Activated T-helper 1 cell treated with anti-CD3 and anti-CD28 coated beads, Interleukin-12 subunit alpha, Interleukin-12 subunit beta, Interleukin-2, Interleukin-4 antibody, amounts not matched to agents 30 ng/mL and 10 ng/mL and 1 ng/mL, durations not matched to agents 14 hours and 24 hours and 36 hours (primary cell): ENCODE measurements around the gene OCA2. TPM values are rescaled to one million over a fixed set of nuclear protein-coding genes. Genes with fewer than 3 reads are reported as not detected.

Source experiments
- DNase-seq: peaks from one replicate; pipeline ENCODE4 v3.0.0; 2021; ENCODE audit warnings: low spot score
- H3K27ac Mint-ChIP-seq: one replicate; pipeline ENCODE4 v1.8.0; 2021; ENCODE audit warnings: mild to moderate bottlenecking, mixed read lengths
- H3K27me3 Mint-ChIP-seq: one replicate; pipeline ENCODE4 v1.8.0; 2022; ENCODE audit warnings: mild to moderate bottlenecking, moderate library complexity, mixed read lengths; ENCODE audit not compliant: insufficient read depth
- H3K36me3 Mint-ChIP-seq: one replicate; pipeline ENCODE4 v1.8.0; 2021; ENCODE audit warnings: low read depth, mixed read lengths
- H3K4me1 Mint-ChIP-seq: one replicate; pipeline ENCODE4 v1.8.0; 2021; ENCODE audit warnings: low read depth, mixed read lengths
- H3K4me3 Mint-ChIP-seq: one replicate; pipeline ENCODE4 v1.8.0; 2021; ENCODE audit warnings: mild to moderate bottlenecking, moderate library complexity, mixed read lengths
- H3K9me3 Mint-ChIP-seq: one replicate; pipeline ENCODE4 v1.8.0; 2021; ENCODE audit warnings: mixed read lengths
- intact Hi-C: fragments of 100-400 bp; cut with micrococcal nuclease; formaldehyde crosslinking; loops from one replicate; pipeline ENCODE4 v1.15.1; 2024
- total RNA-seq: library from RNA; stranded (reverse); gene quantifications from 2 replicates; pipeline ENCODE4 v1.2.3, GENCODE V29; 2022

Gene OCA2
- total RNA-seq, 1 donor from 2014 or later: not detected

DNA sequence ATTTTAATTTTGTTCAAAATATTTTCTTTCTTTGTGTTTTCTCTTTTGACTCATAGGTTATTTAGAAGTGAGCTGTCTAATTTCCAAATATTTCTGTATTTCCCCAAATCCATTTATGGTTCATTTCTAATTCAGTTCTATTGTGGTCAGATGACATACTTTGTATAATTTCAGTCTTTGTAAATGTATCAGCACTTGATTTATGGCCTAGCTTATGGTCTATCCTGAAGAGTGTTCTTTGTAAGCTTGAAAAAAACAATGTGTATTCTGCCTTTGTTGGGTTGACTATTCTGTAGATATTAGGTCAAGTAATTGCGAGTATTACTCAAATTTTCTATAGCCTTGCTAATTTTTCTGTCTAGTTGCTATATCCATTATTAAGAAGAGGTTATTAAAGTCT, 311.2 kb downstream of the OCA2 start:
- Mint-ChIP-seq H3K4me1 (no peaks in the 10 kb centered on the region), H3K36me3 (no peaks in the 10 kb centered on the region), H3K27ac (no peak overlapping the region), H3K4me3 (no peak overlapping the region), H3K27me3 (no peaks in the 10 kb centered on the region), H3K9me3 (peaks cover 8% of the 10 kb centered on the region)
- intact Hi-C loops: no loop called here
- DNase-seq: no peak

- H3K27ac Mint-ChIP-seq: no peak overlapping the region
- no peaks in the 10 kb centered on the region for H3K27me3 Mint-ChIP-seq
- H3K4me1 Mint-ChIP-seq: no peaks in the 10 kb centered on the region
- intact Hi-C loops: no loop called here
- H3K4me3 Mint-ChIP-seq: no peak overlapping the region
- DNase-seq: no peak
- H3K36me3 Mint-ChIP-seq: no peaks in the 10 kb centered on the region
- H3K9me3 Mint-ChIP-seq: no peaks in the 10 kb centered on the region
These were observed 315.0 kb downstream of the OCA2 start for GRCh38 chr15:27784107-27784506.

- no peaks in the 10 kb centered on the region for H3K27me3 Mint-ChIP-seq
- no peak overlapping the region for H3K4me3 Mint-ChIP-seq
- no peaks in the 10 kb centered on the region for H3K9me3 Mint-ChIP-seq
- intact Hi-C loops: no loop called here
- H3K27ac Mint-ChIP-seq: no peak overlapping the region
- no peaks in the 10 kb centered on the region for H3K4me1 Mint-ChIP-seq
- no peak for DNase-seq
- H3K36me3 Mint-ChIP-seq: no peaks in the 10 kb centered on the region
These were observed 315.4 kb downstream of the OCA2 start for GRCh38 chr15:27783678-27784077.

DNA sequence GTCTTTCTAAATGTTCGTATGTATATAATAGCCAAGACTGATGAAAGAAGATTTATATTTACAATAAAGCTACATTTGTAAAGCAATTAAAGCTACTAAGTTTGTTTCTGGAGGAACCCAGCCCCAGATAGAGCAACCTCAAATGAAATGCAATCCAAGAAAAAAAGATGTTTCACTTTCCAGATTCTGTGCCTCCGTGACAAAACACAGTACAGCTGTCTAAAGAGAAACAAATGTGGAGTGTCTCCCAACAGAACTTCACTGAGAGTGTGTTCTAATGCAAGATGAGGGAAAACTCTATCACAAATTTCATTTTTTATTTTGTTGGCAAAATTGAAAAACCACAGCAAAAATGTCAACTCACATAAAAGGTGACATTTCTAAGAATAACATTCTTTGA, 317.0 kb downstream of the OCA2 start:
- no peak overlapping the region for H3K27ac Mint-ChIP-seq
- no peaks in the 10 kb centered on the region for H3K4me1 Mint-ChIP-seq
- H3K36me3 Mint-ChIP-seq: no peaks in the 10 kb centered on the region
- H3K27me3 Mint-ChIP-seq: no peaks in the 10 kb centered on the region
- no peak overlapping the region for H3K4me3 Mint-ChIP-seq
- intact Hi-C loops: no loop called here
- DNase-seq: no peak
- H3K9me3 Mint-ChIP-seq: no peaks in the 10 kb centered on the region

GRCh38 chr15:27776501-27776900, 322.6 kb downstream of the OCA2 start:
- DNase-seq: no peak
- no peaks in the 10 kb centered on the region for H3K36me3 Mint-ChIP-seq
- no peaks in the 10 kb centered on the region for H3K4me1 Mint-ChIP-seq

GRCh38 chr15:27774638-27775037, 324.5 kb downstream of the OCA2 start:
- Mint-ChIP-seq H3K4me3 (no peak overlapping the region), H3K27me3 (no peaks in the 10 kb centered on the region), H3K27ac (no peak overlapping the region), H3K4me1 (no peaks in the 10 kb centered on the region), H3K9me3 (peaks cover 35% of the 10 kb centered on the region), H3K36me3 (no peaks in the 10 kb centered on the region)
- intact Hi-C loops: no loop called here
- DNase-seq: no peak

More at GRCh38 chr15:27776501-27776900, 322.6 kb downstream of the OCA2 start:
- Mint-ChIP-seq H3K27ac (no peak overlapping the region), H3K9me3 (peaks cover 30% of the 10 kb centered on the region), H3K4me3 (no peak overlapping the region), H3K27me3 (no peaks in the 10 kb centered on the region)
- intact Hi-C loops: no loop called here

DNA sequence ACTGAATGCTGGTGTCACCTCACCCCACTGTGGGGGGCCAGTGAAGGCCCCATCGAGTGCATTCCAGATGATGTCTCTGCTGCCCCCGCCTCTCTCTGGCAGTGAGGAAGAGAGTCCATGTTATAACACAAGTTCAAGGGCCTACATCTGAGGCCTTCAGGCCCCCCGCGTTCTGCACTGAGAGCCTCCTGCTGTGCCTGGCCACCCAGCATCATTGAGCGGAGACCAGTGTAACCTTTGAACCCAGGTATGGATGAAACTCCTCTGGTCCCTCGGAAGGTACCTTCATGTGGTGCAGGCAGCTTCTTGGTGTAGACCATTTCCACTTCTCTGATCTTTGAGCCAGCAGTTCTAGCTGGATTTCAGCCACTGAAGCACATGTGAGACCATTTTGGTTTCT, 324.9 kb downstream of the OCA2 start:
- H3K4me3 Mint-ChIP-seq: no peak overlapping the region
- no peaks in the 10 kb centered on the region for H3K4me1 Mint-ChIP-seq
- H3K36me3 Mint-ChIP-seq: no peaks in the 10 kb centered on the region
- H3K27ac Mint-ChIP-seq: no peak overlapping the region
- intact Hi-C loops: no loop called here
- H3K27me3 Mint-ChIP-seq: no peaks in the 10 kb centered on the region
- peaks cover 35% of the 10 kb centered on the region for H3K9me3 Mint-ChIP-seq
- no peak for DNase-seq

- no peak overlapping the region for H3K4me3 Mint-ChIP-seq
- intact Hi-C loops: no loop called here
These were observed 327.2 kb downstream of the OCA2 start for GRCh38 chr15:27771892-27772291.

GRCh38 chr15:27770769-27771554, 328.2 kb downstream of the OCA2 start:
- peaks cover 39% of the 10 kb centered on the region for H3K9me3 Mint-ChIP-seq
- no peaks in the 10 kb centered on the region for H3K4me1 Mint-ChIP-seq
- no peaks in the 10 kb centered on the region for H3K27me3 Mint-ChIP-seq
- no peak for DNase-seq
- H3K36me3 Mint-ChIP-seq: no peaks in the 10 kb centered on the region
- H3K4me3 Mint-ChIP-seq: no peak overlapping the region
- no peak overlapping the region for H3K27ac Mint-ChIP-seq
- intact Hi-C loops: no loop called here

More at GRCh38 chr15:27771892-27772291, 327.2 kb downstream of the OCA2 start:
- Mint-ChIP-seq H3K36me3 (no peaks in the 10 kb centered on the region), H3K9me3 (peaks cover 44% of the 10 kb centered on the region), H3K4me1 (no peaks in the 10 kb centered on the region), H3K27ac (no peak overlapping the region), H3K27me3 (no peaks in the 10 kb centered on the region)
- DNase-seq: no peak

DNA sequence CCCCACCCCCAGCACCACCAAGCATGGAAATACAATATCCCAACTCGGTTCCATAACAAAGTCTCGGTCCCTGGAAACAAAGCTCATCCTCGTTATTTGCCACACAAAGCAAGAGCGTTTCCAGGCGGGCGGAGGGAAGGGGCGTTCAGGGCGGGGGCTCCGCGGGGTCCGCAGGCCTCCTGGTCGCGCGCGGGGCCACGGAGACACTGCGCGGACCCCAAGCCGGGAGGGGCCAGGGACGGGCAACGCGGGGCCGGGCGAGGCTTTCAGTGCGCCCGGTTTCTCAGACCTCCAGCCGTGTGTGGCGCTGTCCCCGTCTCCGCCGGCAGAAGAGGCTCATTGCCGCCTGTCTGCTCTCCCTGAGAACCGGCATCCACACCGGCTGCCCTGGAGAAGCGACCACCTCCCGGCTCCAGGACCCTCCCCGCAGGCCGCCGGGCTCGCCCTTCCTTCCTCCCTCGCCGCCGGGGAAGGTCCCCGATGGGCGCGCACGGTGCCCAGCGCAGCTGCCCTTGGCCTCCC, 329.0 kb downstream of the OCA2 start:
- Mint-ChIP-seq H3K4me1 (no peaks in the 10 kb centered on the region), H3K36me3 (no peaks in the 10 kb centered on the region), H3K27me3 (no peaks in the 10 kb centered on the region), H3K27ac (no peak overlapping the region), H3K4me3 (no peak overlapping the region), H3K9me3 (peaks cover 31% of the 10 kb centered on the region)
- intact Hi-C loops: no loop called here
- no peak for DNase-seq

GRCh38 chr15:27769652-27770051, 329.5 kb downstream of the OCA2 start:
- Mint-ChIP-seq H3K9me3 (peaks cover 30% of the 10 kb centered on the region), H3K4me1 (no peaks in the 10 kb centered on the region), H3K4me3 (no peak overlapping the region), H3K27ac (no peak overlapping the region), H3K36me3 (no peaks in the 10 kb centered on the region), H3K27me3 (no peaks in the 10 kb centered on the region)
- no peak for DNase-seq
- intact Hi-C loops: no loop called here

GRCh38 chr15:27768732-27769475, 330.2 kb downstream of the OCA2 start:
- Mint-ChIP-seq H3K4me3 (no peak overlapping the region), H3K4me1 (no peaks in the 10 kb centered on the region), H3K27ac (no peak overlapping the region), H3K36me3 (no peaks in the 10 kb centered on the region), H3K9me3 (peaks cover 30% of the 10 kb centered on the region), H3K27me3 (no peaks in the 10 kb centered on the region)
- no peak for DNase-seq
- intact Hi-C loops: no loop called here

DNA sequence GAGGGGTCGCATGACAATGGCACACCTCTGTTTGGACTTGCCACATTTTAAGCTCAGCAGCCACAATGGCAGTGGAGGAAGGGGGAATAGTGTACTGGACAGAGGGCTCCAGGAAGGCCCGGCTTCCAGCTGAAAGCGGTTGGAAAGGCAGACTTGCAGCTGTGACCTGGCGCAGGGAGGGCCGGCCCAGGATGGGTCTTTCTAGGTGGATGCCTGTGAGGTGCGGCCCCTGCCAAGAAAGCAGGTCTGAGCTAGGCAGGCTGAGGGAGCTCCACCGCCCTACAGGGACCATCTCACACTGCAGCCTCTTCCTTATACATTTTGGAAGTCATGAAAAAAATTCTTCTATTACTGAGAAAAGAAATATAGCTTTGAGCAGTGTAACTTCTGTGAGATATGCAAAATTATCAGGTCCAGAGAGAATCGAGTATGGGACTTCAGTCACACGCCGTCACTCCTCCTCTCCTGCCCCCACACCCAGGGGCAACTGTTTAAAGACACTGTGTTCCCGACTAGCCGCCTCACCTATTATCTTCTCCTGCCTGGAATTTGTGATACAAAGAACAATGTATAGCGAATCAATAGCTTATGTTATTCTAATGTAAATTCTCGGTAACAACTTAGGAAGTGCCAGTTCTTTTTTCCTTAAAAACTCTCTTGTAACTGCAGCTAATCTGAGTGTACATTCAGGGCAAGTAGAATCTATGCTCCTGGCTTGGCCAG, 331.0 kb downstream of the OCA2 start:
- Mint-ChIP-seq H3K36me3 (no peaks in the 10 kb centered on the region), H3K4me3 (no peak overlapping the region), H3K27ac (no peak overlapping the region), H3K27me3 (no peaks in the 10 kb centered on the region), H3K4me1 (no peaks in the 10 kb centered on the region), H3K9me3 (peaks cover 30% of the 10 kb centered on the region)
- intact Hi-C loops: no loop called here
- DNase-seq: no peak
